Activated CD8-positive, alpha-beta T cell treated with anti-CD3 and anti-CD28 coated beads for 36 hours (primary cell): ENCODE data around the gene ITGA1. TPM values are rescaled to one million over a fixed set of nuclear protein-coding genes. Genes with fewer than 3 reads are reported as not detected.
A peak's percentile ranks its signal among the peaks of the same experiment; 100 is the strongest.

ENCODE experiments used
- ATAC-seq: fragments of 200-7000 bp; cut with Tn5 transposase; one replicate; pipeline ENCODE4 v1.10.0; 2021; ENCODE audit warnings: mild to moderate bottlenecking, moderate library complexity
- CTCF ChIA-PET: fragments of 350-600 bp; sonication (Branson Sonifier 250); formaldehyde crosslinking; loops from one replicate; lab custom pipeline; 2021; ENCODE audit warnings: antibody characterized with exemption; lab: Charles Lee
- POLR2A ChIA-PET: fragments of 350-600 bp; sonication (Branson Sonifier 250); formaldehyde crosslinking; loops from one replicate; lab custom pipeline; 2021; ENCODE audit warnings: antibody characterized with exemption; lab: Charles Lee
- DNase-seq: peaks from one replicate; pipeline ENCODE4 v3.0.0-alpha.2; 2020
- H3K27ac Mint-ChIP-seq: one replicate; pipeline ENCODE4 v1.8.0; 2021; ENCODE audit warnings: mild to moderate bottlenecking, mixed read lengths
- H3K27me3 Mint-ChIP-seq: one replicate; pipeline ENCODE4 v1.8.0; 2021; ENCODE audit warnings: mixed read lengths
- H3K36me3 Mint-ChIP-seq: one replicate; pipeline ENCODE4 v1.8.0; 2021; ENCODE audit warnings: low read depth, mixed read lengths
- H3K4me1 Mint-ChIP-seq: one replicate; pipeline ENCODE4 v1.8.0; 2021; ENCODE audit warnings: low read depth, mixed read lengths
- H3K4me3 Mint-ChIP-seq: one replicate; pipeline ENCODE4 v1.8.0; 2021; ENCODE audit warnings: mild to moderate bottlenecking, moderate library complexity, mixed read lengths
- H3K9me3 Mint-ChIP-seq: one replicate; pipeline ENCODE4 v1.8.0; 2021; ENCODE audit warnings: mixed read lengths
- intact Hi-C: fragments of 100-400 bp; cut with micrococcal nuclease; formaldehyde crosslinking; loops from one replicate; pipeline ENCODE4 v1.10.0; 2022
- total RNA-seq, 2 experiments: library from RNA; stranded (reverse); gene quantifications; one replicate each; pipeline ENCODE4 v1.2.3, GENCODE V29; 2021
- TF ChIP-seq, protein P1 (sequence below): fragments of 200-600 bp; IDR thresholded peaks from one replicate; pipeline ENCODE4 v1.8.0; 2022; ENCODE audit warnings: antibody characterized with exemption, mild to moderate bottlenecking

ITGA1 gene
- total RNA-seq, 2 experiments from 2014 or later, result 5.1 to 6.0 TPM

DNA sequence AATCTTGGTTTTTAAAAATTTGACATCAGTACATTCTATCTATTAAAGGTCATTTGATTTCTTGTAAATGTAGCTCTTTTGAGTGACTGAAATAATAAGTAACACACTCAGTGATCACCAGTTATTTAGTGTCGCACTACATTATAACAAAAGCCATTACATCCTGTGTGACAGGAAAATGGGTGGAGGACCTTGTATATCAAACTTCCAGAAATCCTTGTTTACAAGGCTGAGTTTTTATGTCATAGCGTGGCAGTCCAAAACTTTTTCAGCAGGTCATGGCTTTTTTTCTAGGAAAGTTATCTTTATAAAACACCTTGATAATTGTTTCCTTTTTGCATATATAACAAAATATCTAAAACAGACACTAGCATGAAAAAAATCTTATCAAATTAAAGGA is 14.4 kb upstream of the ITGA1 start:
- Mint-ChIP-seq H3K27ac (no peak overlapping the region), H3K27me3 (no peaks in the 10 kb centered on the region), H3K4me3 (no peak overlapping the region), H3K36me3 (peaks cover 2% of the 10 kb centered on the region), H3K4me1 (peaks cover 57% of the 10 kb centered on the region), H3K9me3 (peaks cover 1% of the 10 kb centered on the region)
- TF ChIP-seq, protein P1, sequence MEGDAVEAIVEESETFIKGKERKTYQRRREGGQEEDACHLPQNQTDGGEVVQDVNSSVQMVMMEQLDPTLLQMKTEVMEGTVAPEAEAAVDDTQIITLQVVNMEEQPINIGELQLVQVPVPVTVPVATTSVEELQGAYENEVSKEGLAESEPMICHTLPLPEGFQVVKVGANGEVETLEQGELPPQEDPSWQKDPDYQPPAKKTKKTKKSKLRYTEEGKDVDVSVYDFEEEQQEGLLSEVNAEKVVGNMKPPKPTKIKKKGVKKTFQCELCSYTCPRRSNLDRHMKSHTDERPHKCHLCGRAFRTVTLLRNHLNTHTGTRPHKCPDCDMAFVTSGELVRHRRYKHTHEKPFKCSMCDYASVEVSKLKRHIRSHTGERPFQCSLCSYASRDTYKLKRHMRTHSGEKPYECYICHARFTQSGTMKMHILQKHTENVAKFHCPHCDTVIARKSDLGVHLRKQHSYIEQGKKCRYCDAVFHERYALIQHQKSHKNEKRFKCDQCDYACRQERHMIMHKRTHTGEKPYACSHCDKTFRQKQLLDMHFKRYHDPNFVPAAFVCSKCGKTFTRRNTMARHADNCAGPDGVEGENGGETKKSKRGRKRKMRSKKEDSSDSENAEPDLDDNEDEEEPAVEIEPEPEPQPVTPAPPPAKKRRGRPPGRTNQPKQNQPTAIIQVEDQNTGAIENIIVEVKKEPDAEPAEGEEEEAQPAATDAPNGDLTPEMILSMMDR, result no peak
- DNase-seq, result no peak
- intact Hi-C loops, result no loop called here
- no peak for ATAC-seq
- ChIA-PET CTCF (interaction anchor here (0.9 to 1.7 kb wide), 4 partner anchors 14 to 262 kb away, joined by 3 to 6 read pairs (median 3); partner anchors contain the start of genes ITGA1 and PELO), POLR2A (interaction anchor here (0.7 to 1.1 kb wide), 3 partner anchors 8 to 26 kb away, joined by 3 to 5 read pairs (median 4); no protein-coding TSS in a partner anchor)

DNA sequence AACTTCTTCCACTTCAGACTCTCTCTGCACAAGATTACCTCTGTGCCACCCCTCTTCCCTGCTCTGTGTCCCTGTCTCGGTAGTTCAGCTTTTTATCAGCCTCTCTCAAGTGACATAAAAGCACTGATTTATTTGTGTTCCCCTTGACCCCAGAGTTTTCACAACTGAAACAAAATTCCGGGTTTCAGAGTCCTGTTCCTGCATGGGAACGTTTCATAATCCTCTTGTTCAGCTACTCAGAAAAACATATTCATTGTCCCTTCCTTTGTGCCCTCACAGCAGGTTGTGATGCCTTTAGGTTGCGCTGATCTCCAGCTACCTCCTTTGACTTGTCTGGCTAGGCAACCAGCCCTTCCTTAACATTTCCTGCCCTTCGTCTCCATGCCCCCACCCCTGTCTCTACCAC is 13.7 kb upstream of the ITGA1 start:
- ChIA-PET POLR2A (interaction anchor here (0.7 to 0.9 kb wide), 2 partner anchors 9 to 26 kb away, joined by 4 to 5 read pairs; no protein-coding TSS in a partner anchor), CTCF (interaction anchor here (0.9 to 2.8 kb wide), 4 partner anchors 22 to 262 kb away, joined by 3 to 8 read pairs (median 5); no protein-coding TSS in a partner anchor)
- ATAC-seq (no peak), DNase-seq (no peak)
- TF ChIP-seq, protein P1, result no peak
- H3K36me3 Mint-ChIP-seq, result peaks cover 2% of the 10 kb centered on the region
- no peaks in the 10 kb centered on the region for H3K27me3 Mint-ChIP-seq
- intact Hi-C loops, result no loop called here
- H3K4me3 Mint-ChIP-seq, result peak overlapping the region; percentile 34
- peaks cover 54% of the 10 kb centered on the region for H3K4me1 Mint-ChIP-seq
- H3K9me3 Mint-ChIP-seq, result peaks cover 1% of the 10 kb centered on the region
- peak overlapping the region; percentile 59 for H3K27ac Mint-ChIP-seq

DNA sequence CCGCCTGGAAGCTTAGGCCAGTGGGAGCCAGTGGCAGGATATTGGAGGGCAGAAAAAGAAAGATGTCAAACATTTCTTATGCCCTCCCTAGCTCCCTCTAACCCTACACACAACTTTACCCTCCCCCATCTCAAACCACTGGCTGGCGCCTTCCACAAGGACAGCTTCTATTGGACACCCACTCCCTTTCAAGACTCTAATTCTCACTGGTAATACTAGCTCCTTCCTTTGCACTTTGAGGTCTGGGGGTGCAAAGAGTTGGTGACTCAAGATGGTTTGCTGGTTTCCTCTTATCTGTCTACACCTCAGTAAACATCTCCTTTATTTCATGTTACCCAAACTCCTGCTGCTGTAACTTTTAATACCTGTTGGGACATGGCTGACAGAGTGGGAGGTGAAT is 11.6 kb upstream of the ITGA1 start:
- DNase-seq, result peak; percentile 67
- TF ChIP-seq, protein P1, result no peak
- peaks cover 47% of the 10 kb centered on the region for H3K4me1 Mint-ChIP-seq
- H3K4me3 Mint-ChIP-seq, result peak overlapping the region; percentile 14
- peak; percentile 74 for ATAC-seq
- CTCF ChIA-PET, result interaction anchor here (0.9 to 2.8 kb wide), 5 partner anchors 12 to 140 kb away, joined by 3 to 8 read pairs (median 4); partner anchors contain the start of genes ITGA1 and PELO
- H3K27me3 Mint-ChIP-seq, result no peaks in the 10 kb centered on the region
- H3K9me3 Mint-ChIP-seq, result no peaks in the 10 kb centered on the region
- H3K27ac Mint-ChIP-seq, result peak overlapping the region; percentile 85
- intact Hi-C loops, result no loop called here
- no peaks in the 10 kb centered on the region for H3K36me3 Mint-ChIP-seq
- POLR2A ChIA-PET, result interaction anchor here (0.8 to 2.8 kb wide), 3 partner anchors 11 to 36 kb away, joined by 3 to 16 read pairs (median 7); partner anchors contain the start of genes ITGA1 and PELO

DNA sequence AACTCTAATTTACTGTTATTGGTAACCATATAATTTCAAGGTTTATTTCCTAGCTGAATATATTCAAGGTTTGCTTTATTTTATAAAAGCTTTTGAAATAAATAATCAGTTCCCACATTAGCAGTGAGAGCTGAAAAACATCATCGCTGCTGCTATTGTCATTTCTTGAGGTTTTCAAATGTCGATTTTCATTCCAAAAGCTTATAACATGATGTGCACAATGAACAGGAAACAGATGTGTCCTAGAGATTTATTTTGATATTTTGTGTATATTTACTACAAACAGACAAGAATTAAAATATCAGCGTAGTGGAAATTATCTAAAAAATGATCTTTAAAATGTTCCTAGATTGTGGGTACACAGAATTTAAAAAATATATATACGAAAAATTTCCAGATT is 10.5 kb upstream of the ITGA1 start:
- intact Hi-C loops, result no loop called here
- H3K36me3 Mint-ChIP-seq, result no peaks in the 10 kb centered on the region
- H3K4me3 Mint-ChIP-seq, result no peak overlapping the region
- DNase-seq (no peak), ATAC-seq (no peak)
- H3K4me1 Mint-ChIP-seq, result peaks cover 37% of the 10 kb centered on the region
- ChIA-PET CTCF (interaction anchor here (1.0 kb wide), 1 partner anchor 10 kb away, joined by 6 read pairs; the partner anchor contains the start of genes ITGA1 and PELO), POLR2A (interaction anchor here (2.8 kb wide), 1 partner anchor 23 kb away, joined by 16 read pairs; no protein-coding TSS in a partner anchor)
- H3K27me3 Mint-ChIP-seq, result no peaks in the 10 kb centered on the region
- TF ChIP-seq, protein P1, result no peak
- H3K27ac Mint-ChIP-seq, result no peak overlapping the region
- H3K9me3 Mint-ChIP-seq, result no peaks in the 10 kb centered on the region

DNA sequence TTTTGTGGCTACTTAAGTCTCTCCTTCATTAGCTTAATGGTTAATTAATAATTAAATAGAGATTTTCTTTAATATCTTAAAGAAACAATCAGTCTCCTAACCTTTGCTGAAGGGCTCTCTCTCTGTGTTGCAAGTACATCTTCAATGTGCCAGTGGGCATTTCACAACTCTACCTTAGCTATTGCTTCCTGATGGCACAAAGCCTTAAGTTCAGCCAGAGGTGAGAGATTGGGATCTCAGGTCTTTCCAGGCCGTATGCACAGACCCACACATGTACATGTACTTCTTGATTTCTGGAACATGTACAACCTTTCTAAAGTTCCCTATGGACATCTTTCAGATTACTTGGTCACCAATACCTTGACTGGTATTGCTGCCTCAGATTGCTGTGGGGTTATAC is 8.9 kb upstream of the ITGA1 start:
- H3K4me1 Mint-ChIP-seq, result peaks cover 28% of the 10 kb centered on the region
- H3K27me3 Mint-ChIP-seq, result no peaks in the 10 kb centered on the region
- no peak for DNase-seq
- no peaks in the 10 kb centered on the region for H3K9me3 Mint-ChIP-seq
- ChIA-PET CTCF (interaction anchor here (1.0 to 1.7 kb wide), 5 partner anchors 16 to 137 kb away, joined by 3 to 7 read pairs (median 3); no protein-coding TSS in a partner anchor), POLR2A (no interaction called here)
- no peak for ATAC-seq
- TF ChIP-seq, protein P1, result no peak
- no peak overlapping the region for H3K4me3 Mint-ChIP-seq
- no peak overlapping the region for H3K27ac Mint-ChIP-seq
- intact Hi-C loops, result no loop called here
- no peaks in the 10 kb centered on the region for H3K36me3 Mint-ChIP-seq
